B cell (primary cell): ENCODE data around the gene WASF2. TPM values are rescaled to one million over a fixed set of nuclear protein-coding genes. Genes with fewer than 3 reads are reported as not detected.

Experiments used
- ATAC-seq: fragments of 200-7000 bp; cut with Tn5 transposase; one replicate; pipeline ENCODE4 v1.10.0; 2021; ENCODE audit warnings: low read depth, mild to moderate bottlenecking, moderate number of reproducible peaks, moderate library complexity
- CTCF ChIA-PET: fragments of 350-600 bp; sonication (Branson Sonifier 250); formaldehyde crosslinking; loops from one replicate; lab custom pipeline; 2021; ENCODE audit warnings: antibody characterized with exemption, inconsistent platforms; lab: Charles Lee
- POLR2A ChIA-PET: fragments of 350-600 bp; sonication (Branson Sonifier 250); formaldehyde crosslinking; loops from one replicate; lab custom pipeline; 2021; ENCODE audit warnings: antibody characterized with exemption; lab: Charles Lee
- DNase-seq: peaks from one replicate; pipeline ENCODE4 v3.0.0; 2013
- H2AFZ ChIP-seq: 2 replicates; pipeline ENCODE4 v1.6.1; 2012; ENCODE audit warnings: mild to moderate bottlenecking, low read depth, low read length; ENCODE audit not compliant: insufficient read depth, poor library complexity, severe bottlenecking
- H3K27ac ChIP-seq, 2 donors: 1 replicate in 1 of 2; 2 replicates in 1 of 2; pipeline ENCODE4 v1.5.1; 2012 to 2013; ENCODE audit warnings: low read length in 2 of 2, mild to moderate bottlenecking in 2 of 2, moderate library complexity in 1 of 2
- H3K27me3 ChIP-seq, 4 experiments: fragments of 200-600 bp in 1 of 4; sonication (generic) in 1 of 4; replicated peaks in 1 of 4; 1 replicate in 2 of 4; 2 replicates in 2 of 4; pipeline versions ENCODE4 v1.6.1 to v1.7.0; 2013 to 2016; ENCODE audit warnings: low read length in 3 of 4, mild to moderate bottlenecking in 2 of 4, mixed read lengths in 1 of 4, moderate library complexity in 1 of 4; ENCODE audit not compliant: insufficient read depth in 4 of 4, control insufficient read depth in 3 of 4; ENCODE audit errors: control extremely low read depth in 1 of 4
- H3K36me3 ChIP-seq, 2 experiments: replicated peaks in 1 of 2; 1 replicate in 1 of 2; 2 replicates in 1 of 2; pipeline versions ENCODE4 v1.6.1 to v1.7.1; 2013; ENCODE audit warnings: low read length in 1 of 2; ENCODE audit not compliant: insufficient read depth in 2 of 2, control insufficient read depth in 1 of 2; ENCODE audit errors: control extremely low read depth in 1 of 2, extremely low read depth in 1 of 2
- H3K4me1 ChIP-seq, 2 donors: fragments of 200-600 bp in 1 of 2; sonication (generic) in 1 of 2; 1 replicate in 1 of 2; 2 replicates in 1 of 2; pipeline versions ENCODE4 v1.5.1 to v1.6.1; 2013 to 2017; ENCODE audit warnings: low read length in 2 of 2; ENCODE audit not compliant: control insufficient read depth in 2 of 2, insufficient read depth in 2 of 2
- H3K4me2 ChIP-seq: replicated peaks from 2 replicates; pipeline ENCODE3; 2012; ENCODE audit warnings: mild to moderate bottlenecking, low read depth, low read length; ENCODE audit not compliant: poor library complexity, severe bottlenecking
- H3K4me3 ChIP-seq, 5 experiments: fragments of 200-600 bp in 1 of 5; sonication (generic) in 1 of 5; 1 replicate in 3 of 5; 2 replicates in 2 of 5; pipeline versions ENCODE4 v1.5.1 to v1.7.0; 2011 to 2016; ENCODE audit warnings: low read length in 4 of 5, mild to moderate bottlenecking in 4 of 5, low read depth in 2 of 5, control low read depth in 1 of 5, moderate library complexity in 1 of 5; ENCODE audit not compliant: insufficient read depth in 1 of 5; ENCODE audit errors: control extremely low read depth in 1 of 5, extremely low read depth in 1 of 5
- H3K79me2 ChIP-seq: fragments of 200-600 bp; sonication (generic); one replicate; pipeline ENCODE4 v1.6.0; 2016; ENCODE audit warnings: low read length; ENCODE audit not compliant: control insufficient read depth, insufficient read depth
- H3K9ac ChIP-seq: fragments of 200-600 bp; sonication (generic); 2 replicates; pipeline ENCODE4 v1.6.1; 2017; ENCODE audit warnings: mild to moderate bottlenecking, low read length, moderate library complexity
- H3K9me3 ChIP-seq, 3 donors: one replicate each; pipeline versions ENCODE4 v1.6.1 to v1.7.1; 2013; ENCODE audit warnings: low read length in 2 of 3; ENCODE audit not compliant: control insufficient read depth in 2 of 3, insufficient read depth in 1 of 3; ENCODE audit errors: control extremely low read depth in 1 of 3
- H4K20me1 ChIP-seq: 2 replicates; pipeline ENCODE4 v1.6.0; 2012; ENCODE audit warnings: mild to moderate bottlenecking, low read length; ENCODE audit not compliant: insufficient read depth, control insufficient read depth, poor library complexity, severe bottlenecking
- H3K27ac Mint-ChIP-seq: one replicate; pipeline ENCODE4 v1.8.0; 2021; ENCODE audit warnings: mixed read lengths
- H3K27me3 Mint-ChIP-seq: one replicate; pipeline ENCODE4 v1.8.0; 2021; ENCODE audit warnings: mixed read lengths
- H3K4me1 Mint-ChIP-seq: one replicate; pipeline ENCODE4 v1.8.0; 2021; ENCODE audit warnings: mixed read lengths
- H3K4me3 Mint-ChIP-seq: one replicate; pipeline ENCODE4 v1.8.0; 2021; ENCODE audit warnings: mixed read lengths
- H3K9me3 Mint-ChIP-seq: one replicate; pipeline ENCODE4 v1.8.0; 2022; ENCODE audit warnings: mixed read lengths; ENCODE audit not compliant: insufficient read depth
- EZH2 ChIP-seq: IDR thresholded peaks from 2 replicates; pipeline ENCODE4 v1.6.1; 2012; ENCODE audit warnings: borderline replicate concordance, low read depth, mild to moderate bottlenecking, moderate library complexity, low read length; ENCODE audit not compliant: insufficient read depth, poor library complexity, severe bottlenecking
- WGBS: methylation state at CpG from one replicate; pipeline ENCODE4 v1.1.5; 2013; ENCODE audit warnings: missing lambda C conversion rate; ENCODE audit not compliant: insufficient coverage; 5-methylcytosine and 5-hydroxymethylcytosine counted together
- intact Hi-C: fragments of 100-400 bp; cut with micrococcal nuclease; formaldehyde crosslinking; loops from one replicate; pipeline ENCODE4 v1.10.0; 2022
- polyA plus RNA-seq: library from polyadenylated mRNA; depleted of rRNA; stranded (reverse); fragments of >200 nt; gene quantifications from 2 replicates; pipeline ENCODE4 v1.2.3, GENCODE V29; 2012
- total RNA-seq, 2 donors: library from RNA; stranded (reverse); fragments of 120-200 nt in 1 of 2; gene quantifications; 1 replicate in 1 of 2; 2 replicates in 1 of 2; pipeline versions ENCODE4 v1.2.3 to v1.2.4, GENCODE V29; 2013 to 2022
- TF ChIP-seq, protein P1 (sequence below): fragments of 200-600 bp; IDR thresholded peaks from one replicate; pipeline ENCODE4 v1.8.0; 2022; ENCODE audit warnings: antibody characterized with exemption, mild to moderate bottlenecking

The WASF2 gene
- total and polyA plus RNA-seq, 2 donors (not counting 1 experiment from before 2014, with no cell fraction given): 67.4 to 169 TPM

DNA sequence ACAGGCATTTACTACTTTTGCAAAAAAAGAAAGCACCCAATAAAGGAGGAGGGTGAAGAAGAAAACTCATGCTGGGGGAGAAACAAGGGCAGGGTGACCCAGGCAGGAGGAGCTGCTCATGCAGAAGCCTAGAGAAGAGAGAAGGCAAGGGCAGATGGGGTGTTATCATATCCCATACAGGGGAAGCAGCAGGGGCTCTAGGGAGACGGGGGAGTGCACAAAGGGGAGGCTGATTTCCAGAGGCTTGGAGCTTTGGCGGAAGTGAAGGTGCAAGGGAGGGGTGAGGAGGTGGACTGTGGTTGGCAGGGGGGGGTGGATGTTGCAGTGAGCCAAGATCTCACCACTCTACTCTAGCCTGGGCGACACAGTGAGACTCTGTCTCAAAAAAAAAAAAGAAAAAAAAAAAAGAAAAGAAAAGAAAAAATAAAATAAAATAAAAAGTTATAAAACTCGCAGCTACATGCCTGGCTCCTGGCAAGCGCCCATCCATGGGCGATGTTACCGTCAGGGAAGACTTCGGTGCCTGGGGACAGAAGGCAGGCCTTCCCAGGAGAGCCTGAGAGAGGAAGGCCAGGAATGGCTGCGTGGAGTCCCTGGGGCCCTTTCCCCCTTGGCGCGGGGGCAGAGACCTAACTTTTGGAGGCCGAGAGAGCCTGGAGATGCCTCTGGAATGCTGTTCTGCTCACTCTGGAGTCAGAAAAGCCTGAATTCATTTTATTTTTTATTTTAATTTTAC is 112.0 kb downstream of the WASF2 start:
- Mint-ChIP-seq H3K4me1 (peaks cover 9% of the 10 kb centered on the region), H3K27ac (no peak overlapping the region), H3K9me3 (no peaks in the 10 kb centered on the region), H3K4me3 (no peak overlapping the region), H3K27me3 (peaks cover 4% of the 10 kb centered on the region)
- Histone ChIP-seq H3K36me3 (no peaks in the 10 kb centered on the region), H3K9me3 (peaks cover 0 to 4% (median 0%) of the 10 kb centered on the region in 3 donors), H3K9ac (no peak overlapping the region), H3K27me3 (no peaks in the 10 kb centered on the region), H3K4me3 (no peak overlapping the region), H3K4me1 (peaks cover 8 to 17% of the 10 kb centered on the region in 2 donors), H2AFZ (no peak overlapping the region), H3K4me2 (no peak overlapping the region), H3K27ac (no peak overlapping the region), H4K20me1 (no peaks in the 10 kb centered on the region), H3K79me2 (no peaks in the 10 kb centered on the region)
- ATAC-seq (no peak), DNase-seq (no peak)
- TF ChIP-seq, protein P1, sequence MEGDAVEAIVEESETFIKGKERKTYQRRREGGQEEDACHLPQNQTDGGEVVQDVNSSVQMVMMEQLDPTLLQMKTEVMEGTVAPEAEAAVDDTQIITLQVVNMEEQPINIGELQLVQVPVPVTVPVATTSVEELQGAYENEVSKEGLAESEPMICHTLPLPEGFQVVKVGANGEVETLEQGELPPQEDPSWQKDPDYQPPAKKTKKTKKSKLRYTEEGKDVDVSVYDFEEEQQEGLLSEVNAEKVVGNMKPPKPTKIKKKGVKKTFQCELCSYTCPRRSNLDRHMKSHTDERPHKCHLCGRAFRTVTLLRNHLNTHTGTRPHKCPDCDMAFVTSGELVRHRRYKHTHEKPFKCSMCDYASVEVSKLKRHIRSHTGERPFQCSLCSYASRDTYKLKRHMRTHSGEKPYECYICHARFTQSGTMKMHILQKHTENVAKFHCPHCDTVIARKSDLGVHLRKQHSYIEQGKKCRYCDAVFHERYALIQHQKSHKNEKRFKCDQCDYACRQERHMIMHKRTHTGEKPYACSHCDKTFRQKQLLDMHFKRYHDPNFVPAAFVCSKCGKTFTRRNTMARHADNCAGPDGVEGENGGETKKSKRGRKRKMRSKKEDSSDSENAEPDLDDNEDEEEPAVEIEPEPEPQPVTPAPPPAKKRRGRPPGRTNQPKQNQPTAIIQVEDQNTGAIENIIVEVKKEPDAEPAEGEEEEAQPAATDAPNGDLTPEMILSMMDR: no peak
- TF ChIP-seq EZH2: no peak
- ChIA-PET CTCF (interaction anchor here (1.0 to 1.7 kb wide), 5 partner anchors 10 to 82 kb away, joined by 5 to 8 read pairs (median 6); partner anchors contain the start of gene MAP3K6), POLR2A (no interaction called here)
- intact Hi-C loops: no loop called here
- 93% methylated on average over 6 of the region's 12 CpGs for WGBS
